Bone marrow (tissue), 2 donors: ENCODE results near the gene WARS2.
"Not testable (repeated sequence)": the region's sequence is repeated elsewhere in the genome, so short reads cannot be mapped to it uniquely, and the experiment has no call there.

Experiments used
- DNase-seq, 2 donors: peaks; one replicate each; lab custom pipeline; 2025; lab: John Stamatoyannopoulos, UW

Gene WARS2

DNA sequence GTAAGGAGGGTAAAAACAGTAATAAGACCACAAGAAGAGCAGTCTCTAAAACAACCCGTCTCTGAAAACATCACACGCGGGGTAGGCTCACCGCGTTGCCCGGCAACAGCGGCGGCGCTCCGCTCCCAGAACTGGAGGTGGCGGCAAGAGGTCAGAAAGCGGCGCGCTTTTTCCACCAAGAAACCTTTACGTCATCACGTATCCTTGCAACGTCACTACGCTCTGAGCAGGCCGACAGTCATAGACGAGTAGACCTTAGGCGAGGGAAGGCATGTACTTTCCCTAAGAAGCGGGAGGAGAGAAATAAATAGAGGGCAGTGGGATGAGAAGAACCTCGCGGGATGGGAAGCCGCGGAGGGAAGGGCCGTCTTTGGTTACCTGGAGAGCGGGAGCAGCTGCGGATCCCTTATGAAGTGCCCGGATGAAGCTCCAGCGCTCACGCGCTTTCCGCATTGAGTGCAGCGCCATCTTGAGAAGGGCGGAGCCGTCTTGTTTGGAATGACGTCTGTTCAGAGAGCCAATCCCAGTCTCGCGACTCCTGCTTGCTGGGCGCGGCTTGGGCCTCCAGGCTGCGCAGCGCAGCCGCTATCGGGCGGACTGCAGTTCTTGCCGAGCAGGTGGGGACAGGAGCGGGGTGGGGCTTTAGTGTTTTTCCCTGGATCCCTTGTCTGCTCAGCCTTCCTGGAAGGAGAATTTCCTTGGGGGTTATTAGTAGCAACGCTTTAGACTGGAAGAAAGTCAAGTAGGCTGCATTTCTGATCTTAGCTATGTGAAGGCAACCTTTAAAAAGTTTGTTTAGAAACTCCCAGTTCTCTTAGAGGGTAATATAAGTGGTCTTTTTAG is at the start of gene WARS2:
WARS2 (minus strand) TSS at position 477 of the 843 bp plus-strand sequence; CDS start at position 468, 9 bp downstream.
- peak; percentile 88 to 96 for DNase-seq

DNA sequence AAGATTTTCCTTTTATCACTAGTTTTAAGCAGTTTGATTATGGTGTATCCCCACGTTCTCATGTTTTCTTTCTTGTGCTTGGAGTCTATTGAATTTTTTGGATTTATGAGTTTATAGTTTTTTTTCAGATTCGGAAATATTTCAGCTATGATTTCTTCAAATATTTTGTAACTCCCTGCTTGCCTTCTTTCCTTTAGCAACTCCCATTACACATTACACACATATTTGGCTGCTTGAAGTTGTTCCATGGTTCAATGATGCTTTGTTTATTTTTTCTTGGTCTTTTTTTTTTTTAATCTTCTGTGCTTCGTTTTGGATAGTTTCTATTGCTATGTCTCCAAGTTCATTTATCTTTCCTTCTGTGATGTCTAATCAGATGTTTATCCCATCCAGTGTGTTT is 48.5 kb upstream of the WARS2 start:
- DNase-seq = no peak

DNA sequence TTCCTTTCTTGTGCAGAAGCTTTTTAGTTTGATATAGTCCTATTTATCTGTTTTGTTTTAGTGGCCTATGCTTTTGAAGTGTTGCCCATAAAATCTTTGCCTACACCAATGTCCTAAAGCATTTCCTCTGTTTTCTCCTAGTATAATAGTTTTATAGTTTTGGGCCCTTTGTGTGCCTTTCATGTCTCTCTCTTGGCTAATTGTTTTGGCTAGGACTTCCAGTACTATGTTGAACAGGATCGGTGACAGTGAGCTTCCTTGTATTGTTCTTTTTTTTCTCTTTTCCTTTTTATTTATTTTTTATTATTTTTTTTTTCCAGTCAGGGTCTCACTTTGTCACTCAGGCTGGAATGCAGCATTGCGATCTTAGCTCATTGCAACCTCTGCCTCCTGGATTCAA is 47.0 kb upstream of the WARS2 start:
- DNase-seq = no peak

DNA sequence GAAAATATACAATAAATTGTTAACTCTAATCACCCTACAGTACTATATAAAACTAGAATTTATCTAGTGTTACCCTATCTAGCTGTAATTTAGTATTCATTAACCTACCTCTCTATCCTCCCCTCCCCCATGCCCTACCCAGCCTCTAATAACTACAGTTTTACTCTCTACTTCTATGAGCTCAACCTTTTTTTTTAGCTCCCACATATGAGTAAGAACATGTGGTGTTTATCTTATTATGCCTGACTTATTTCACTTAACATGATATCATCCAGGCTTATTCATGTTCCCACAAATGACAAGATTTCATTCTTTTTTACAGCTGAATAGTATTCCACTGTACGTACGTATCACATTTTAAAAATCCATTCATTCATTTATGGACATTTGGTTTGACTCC is 46.0 kb upstream of the WARS2 start:
- DNase-seq = no peak

DNA sequence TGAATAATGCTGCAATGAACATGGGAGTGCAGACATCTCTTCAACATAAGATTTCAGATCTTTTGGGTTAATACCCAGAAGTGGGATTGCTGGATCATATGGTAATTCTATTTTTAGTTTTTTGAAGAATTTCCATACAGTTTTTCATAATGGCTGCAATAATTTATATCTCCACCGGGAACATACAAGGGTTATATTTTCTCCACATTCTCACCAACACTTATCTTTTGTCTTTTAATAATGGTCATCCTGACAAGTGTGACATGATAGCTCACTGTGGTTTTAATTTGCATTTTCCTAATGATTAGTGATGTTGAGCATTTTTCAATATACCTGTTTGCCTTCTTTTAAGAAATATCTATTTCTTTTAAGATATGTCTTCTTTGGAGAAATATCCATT is 44.5 kb upstream of the WARS2 start:
- DNase-seq = no peak

DNA sequence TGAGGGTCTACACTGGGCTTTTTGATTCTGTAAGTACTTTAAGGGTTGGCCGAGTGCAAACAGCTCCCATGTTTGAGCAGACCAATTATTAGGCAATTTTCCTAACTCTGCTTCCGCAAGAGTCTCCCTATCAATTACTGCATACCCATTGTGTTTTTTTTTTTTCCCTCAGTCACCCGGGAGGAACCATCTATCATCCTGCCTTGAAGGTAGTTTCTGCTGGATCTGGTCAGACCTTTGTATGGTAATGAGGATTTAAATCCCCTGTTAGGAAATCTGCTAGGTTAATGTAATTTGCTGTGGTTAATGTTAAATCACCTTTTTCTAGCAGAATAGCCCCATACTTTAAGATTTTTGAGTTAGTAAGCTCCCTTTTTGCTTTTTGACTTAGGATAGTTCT is 40.8 kb upstream of the WARS2 start:
- no peak for DNase-seq

DNA sequence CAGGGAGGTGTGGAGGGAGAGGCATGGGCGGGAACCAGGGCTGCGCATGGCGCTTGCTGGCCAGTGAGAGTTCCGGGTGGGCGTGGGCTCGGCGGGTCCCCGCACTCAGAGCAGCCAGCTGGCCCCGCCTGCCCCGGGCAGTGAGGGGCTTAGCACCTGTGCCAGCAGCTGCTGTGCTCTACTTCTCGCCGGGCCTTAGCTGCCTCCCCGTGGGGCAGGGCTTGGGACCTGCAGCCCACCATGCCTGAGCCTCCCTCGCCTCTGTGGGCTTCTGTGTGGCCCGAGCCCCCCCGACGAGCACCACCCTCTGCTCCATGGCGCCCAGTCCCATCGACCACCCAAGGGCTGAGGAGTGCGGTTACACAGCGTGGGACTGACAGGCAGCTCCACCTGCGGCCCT is 38.6 kb upstream of the WARS2 start:
- no peak for DNase-seq

DNA sequence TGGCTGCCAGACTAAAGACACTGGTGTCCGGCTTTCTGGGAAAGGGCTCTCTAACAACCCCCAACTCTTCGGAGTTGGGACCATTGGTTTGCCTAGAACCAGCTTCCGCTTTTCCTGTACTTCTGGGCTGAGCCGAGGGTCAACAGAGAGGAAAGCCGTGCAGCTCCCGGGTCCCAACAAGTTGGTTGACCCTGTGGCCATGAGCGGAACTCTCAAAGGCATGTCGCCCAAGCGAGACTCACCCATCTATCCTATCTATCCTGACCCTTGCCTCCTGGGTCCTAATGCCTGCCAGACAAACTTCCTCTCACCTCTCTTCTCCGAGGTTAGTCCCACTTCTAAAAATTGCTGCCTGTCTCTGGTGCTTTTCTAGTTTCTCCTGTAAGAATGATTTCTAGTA is 32.5 kb upstream of the WARS2 start:
- DNase-seq = not testable (repeated sequence)

DNA sequence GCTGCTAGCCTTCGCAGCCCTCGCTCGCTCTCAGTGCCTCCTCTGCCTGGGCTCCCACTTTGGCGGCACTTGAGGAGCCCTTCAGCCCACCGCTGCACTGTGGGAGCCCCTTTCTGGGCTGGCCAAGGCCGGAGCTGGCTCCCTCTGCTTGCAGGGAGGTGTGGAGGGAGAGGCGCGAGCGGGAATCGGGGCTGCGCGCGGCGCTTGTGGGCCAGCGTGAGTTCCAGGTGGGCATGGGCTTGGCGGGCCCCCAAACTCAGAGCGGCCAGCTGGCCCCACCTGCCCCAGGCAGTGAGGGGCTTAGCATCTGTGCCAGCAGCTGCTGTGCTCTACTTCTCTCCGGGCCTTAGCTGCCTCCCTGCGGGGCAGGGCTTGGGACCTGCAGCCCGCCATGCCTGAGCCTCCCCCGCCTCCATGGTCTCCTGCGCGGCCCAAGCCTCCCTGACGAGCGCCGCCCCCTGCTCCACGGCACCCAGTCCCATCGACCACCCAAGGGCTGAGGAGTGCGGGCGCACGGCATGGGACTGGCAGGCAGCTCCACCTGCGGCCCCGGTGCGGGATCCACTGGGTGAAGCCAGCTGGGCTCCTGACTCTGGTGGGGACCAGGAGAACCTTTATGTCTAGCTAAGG is 31.0 kb upstream of the WARS2 start:
- DNase-seq = not testable (repeated sequence)

DNA sequence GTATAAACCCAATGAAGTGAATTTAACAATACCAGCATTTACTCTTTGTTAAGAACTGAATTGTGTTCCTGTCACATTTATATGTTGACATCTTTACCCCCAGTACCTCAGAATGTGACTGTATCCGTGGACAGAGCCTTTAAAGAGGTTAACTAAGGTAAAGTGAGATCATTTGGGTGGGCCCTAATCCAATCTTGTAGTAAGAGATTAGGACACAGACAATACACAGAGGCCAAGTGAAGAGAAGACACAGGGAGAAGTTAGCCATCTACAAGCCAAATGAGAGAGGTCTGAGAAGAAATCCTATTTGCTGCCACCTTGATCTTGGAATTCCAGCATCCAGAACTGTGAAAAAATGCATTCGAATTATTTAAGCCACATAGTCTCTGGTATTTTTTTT is 22.9 kb upstream of the WARS2 start:
- no peak for DNase-seq

DNA sequence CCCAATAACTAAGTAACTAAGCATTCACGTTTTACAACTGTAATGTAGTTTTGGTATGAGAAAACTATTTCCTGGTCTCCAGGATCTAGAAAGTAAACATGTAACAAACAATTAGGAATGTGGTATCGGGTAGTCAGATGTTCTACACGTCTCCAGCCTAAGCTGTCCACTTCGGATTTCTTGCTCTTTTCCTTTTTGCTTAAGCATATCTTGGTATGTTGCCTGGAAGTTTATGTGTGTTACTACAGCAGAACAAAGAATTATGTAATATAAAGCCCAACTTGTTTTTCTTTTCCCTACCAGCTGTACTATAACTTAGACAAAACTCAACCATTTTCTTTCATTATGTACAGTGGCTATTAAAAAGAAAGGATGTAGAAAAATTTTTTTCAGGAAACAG is 20.4 kb upstream of the WARS2 start:
- DNase-seq = no peak

DNA sequence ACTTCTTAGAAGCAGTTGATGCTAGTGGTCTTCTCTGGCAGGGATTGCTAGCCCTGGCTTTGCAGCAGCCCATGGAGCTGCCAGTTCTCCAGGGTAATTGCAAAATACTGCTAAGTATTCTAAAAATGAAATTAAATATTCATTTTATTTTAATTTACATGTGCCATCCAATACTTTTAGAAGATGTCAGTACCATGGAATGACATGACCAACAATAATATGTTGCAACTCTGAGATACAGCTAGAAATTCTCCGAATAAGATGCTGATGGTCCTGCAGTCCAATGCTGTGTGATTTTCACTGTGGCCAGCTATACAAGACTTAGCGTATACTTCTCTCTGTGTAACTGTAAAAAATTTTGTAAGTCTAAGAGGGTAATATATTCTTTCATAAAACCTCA is 20.0 kb upstream of the WARS2 start:
- DNase-seq = no peak

DNA sequence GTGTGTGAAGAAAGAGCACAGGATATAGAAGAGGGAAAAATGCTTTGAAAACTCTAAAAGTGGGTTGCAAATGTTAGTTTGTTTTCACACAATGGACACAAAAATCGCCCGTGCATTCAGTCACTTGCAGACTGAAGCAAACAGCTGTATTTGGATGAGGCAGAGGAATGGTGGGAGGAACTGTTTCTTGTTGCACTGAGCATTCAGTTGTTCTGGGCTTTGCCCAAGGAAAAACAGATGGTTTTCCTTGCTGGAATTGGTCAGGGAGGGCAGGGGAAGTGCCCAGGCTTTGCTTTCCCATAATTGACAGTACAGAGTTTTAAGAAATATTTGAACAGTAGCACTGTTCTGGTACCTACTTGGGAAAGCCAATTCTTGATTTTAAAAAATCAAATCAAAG is 19.5 kb upstream of the WARS2 start:
- DNase-seq = no peak

DNA sequence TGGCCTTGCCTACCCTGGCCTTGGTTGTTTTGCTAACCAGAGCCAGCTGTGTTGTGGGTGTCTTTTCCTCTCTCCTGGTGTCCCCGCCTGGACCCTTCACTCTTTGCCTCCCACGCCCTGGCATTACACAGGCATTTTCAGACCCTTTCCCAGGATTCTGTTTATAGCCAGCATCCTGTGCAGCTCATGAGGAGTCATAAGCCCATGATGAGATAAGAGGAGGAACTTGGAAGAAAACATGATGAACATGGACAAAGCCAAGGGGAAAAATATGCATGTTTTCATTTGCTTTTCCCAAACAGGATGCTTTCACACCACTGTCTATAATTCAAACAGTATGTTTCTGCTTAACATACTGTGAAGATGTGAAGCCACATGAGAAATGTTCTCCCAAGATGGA is 18.7 kb upstream of the WARS2 start:
- no peak for DNase-seq

DNA sequence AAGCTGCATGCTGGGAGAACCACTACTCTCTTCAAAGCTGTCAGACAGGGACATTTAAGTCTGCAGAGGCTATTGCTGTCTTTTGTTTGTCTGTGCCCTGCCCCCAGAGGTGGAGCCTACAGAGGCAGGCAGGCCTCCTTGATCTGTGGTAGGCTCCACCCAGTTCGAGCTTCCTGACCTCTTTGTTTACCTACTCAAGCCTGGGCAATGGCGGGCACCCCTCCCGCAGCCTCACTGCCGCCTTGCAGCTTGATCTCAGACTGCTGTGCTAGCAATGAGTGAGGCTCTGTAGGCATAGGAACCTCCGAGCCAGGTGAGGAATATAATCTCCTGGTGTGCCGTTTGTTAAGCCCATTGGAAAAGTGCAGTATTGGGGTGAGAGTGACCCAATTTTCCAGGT is 16.3 kb upstream of the WARS2 start:
- DNase-seq = not testable (repeated sequence)

DNA sequence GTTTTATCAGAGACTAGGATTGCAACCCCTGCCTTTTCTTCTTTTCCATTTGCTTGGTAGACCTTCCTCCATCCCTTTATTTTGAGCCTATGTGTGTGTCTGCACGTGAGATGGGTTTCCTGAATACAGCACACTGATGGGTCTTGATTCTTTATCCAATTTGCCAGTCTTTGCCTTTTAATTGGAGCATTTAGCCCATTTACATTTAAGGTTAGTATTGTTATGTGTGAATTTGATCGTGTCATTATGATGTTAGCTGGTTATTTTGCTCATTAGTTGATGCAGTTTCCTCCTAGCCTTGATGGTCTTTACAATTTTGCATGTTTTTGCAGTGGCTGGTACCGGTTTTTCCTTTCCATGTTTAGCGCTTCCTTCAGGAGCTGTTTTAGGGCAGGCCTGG is 14.6 kb upstream of the WARS2 start:
- not testable (repeated sequence) for DNase-seq

DNA sequence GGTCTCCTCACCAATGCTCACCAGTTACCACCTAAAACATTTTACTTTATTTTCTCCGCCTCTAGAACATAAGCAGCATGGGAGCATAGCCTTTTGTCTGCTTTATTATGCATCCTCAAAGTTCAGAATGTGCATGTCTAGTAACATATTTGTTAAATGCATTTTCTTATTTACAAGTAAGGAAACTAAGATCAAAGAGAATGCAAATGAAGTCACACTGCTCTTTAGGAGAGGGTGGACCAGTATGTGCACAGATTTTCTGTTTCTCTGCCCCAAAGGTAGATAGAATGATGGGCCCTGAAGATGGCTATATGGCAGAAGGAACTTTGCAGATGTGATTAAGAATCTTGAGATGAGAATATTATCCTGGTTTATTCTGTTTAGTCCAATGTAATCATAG is 9.7 kb upstream of the WARS2 start:
- no peak for DNase-seq

DNA sequence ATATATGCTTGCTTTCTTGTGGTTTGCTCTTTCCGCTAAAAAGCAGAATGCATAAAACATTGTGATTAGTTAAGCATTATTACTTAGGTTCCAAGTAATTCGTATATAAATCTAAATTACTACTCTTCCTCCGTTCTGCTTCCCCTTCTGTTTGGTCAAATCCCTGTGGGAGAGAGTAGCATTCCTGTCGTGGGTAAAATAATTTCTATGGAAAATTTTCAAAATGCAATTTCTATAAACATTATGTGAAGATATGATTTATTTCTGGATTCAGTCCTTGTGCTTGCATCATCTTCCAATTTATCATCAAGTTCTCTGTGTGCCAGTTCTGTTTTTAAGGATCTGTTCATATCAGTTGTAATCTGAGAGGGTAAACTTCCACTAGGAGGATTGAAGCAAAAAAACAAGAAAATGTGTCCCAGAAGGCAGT is 7.2 kb upstream of the WARS2 start:
- no peak for DNase-seq

DNA sequence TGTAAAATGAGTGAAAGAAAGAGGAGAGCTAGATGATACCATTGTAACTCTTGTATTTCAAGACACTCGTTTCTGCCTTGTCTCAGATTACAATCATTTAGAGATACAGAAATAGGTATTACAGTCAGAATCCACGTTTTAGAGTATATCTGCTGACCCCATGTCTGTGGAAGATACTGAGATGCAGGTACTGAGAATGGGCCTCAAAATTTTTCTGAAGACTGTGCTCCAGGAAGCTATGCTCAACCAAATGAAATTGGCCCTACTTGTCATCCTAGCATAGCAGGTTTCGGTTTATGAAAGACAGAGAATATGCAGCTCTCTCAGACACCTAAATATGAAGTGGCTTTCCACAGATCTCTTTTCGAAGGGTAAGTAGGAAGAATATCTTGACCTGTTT is 6.0 kb upstream of the WARS2 start:
- DNase-seq = no peak

DNA sequence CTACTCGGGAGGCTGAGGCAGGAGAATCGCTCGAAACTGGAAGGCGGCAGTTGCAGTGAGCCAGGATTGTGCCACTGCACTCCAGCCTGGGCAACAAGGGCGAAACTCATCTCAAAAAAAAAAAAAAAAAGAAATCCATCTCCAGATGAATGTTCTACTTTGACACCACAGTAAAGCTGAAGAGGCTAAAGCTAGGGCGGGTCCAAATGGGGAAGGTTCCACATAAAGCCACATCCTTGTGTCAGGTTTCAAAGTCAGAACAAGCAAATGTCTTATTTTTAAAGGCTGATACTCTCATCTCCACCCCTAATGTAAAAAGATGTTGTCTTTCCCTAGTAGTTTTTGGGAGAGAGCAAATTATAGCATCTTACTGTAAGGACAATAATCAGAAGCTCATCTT is 4.4 kb upstream of the WARS2 start:
- DNase-seq = no peak

DNA sequence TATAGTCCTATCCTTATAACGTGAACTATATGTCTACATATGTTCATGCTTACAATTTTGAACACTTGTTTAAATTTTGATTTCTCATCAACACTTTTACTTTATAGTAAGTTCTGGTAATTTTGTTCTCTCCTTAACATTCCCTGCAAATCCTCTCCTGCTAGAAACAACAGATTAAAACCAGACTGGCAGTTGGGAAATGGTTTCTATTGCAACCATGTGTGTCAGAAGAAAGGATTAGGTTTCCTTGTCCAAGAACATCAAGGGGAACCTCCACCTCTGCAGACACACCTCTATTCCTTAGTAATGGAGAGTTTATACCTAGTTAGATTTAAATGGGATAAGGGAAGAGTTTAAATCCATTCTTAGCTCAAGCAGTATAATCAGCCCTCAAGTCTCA is 3.3 kb upstream of the WARS2 start:
- no peak for DNase-seq

DNA sequence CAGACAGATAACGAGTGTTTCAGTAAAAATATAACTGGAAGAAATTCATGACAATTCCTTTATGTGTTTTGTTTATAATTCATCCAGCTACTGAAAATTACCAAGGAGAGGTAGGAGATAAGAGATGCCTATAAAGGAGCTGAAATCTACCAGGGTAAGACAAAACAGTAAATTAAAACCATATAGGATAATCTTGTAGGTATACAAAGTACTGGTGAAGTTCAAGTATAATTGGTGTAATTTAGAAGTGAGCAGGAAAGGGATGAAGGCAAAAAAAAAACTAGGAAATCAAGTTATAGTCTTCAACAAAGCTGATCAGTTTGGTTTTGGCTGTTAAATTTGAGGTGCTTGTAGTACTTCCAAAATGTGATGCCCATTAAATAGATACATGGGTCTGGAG is 1.2 kb upstream of the WARS2 start:
- DNase-seq = no peak

DNA sequence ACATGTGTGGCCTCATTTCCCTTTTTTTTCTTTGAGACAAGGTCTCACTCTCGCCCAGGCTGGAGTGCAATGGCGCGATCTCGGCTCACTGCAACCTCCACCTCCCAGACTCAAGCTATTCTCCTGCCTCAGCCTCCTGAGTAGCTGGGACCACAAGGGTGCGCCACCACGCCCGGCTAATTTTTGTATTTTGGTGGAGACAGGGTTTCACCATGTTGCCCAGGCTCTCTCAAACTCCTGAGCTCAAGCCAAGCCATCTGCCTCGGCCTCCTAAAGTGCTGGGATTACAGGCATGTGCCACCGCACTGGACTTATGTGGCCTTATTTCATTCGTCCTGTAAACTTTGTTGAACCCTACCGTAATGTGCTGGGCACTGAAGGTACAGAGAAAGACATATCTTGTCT is 569 bp upstream of the WARS2 start:
- DNase-seq = peak in 1 of 2 donors; percentile 29

DNA sequence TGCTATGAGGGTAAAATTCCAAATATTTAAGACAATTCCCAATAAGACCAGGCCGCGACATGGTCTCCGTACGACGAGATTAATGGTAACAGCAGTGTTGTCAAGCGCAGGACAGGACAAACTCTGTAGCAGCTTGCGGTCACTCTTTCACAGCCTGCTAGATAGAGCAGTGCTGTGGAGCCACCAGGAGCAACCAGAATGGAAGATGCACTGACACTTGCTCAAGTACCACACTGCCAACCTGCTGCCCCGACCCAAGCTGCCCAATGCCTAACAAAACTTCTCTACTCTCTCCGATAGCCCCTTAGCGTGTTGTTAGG is 636 bp downstream of the WARS2 start:
- no peak for DNase-seq
